HepG2 (cell line): Measurements from ENCODE around the gene IFI30. TPM values are rescaled to one million over a fixed set of nuclear protein-coding genes. Genes with fewer than 3 reads are reported as not detected.

ENCODE experiments used
- ARID3A ChIP-seq: IDR thresholded peaks from 2 replicates; pipeline ENCODE4 v1.6.1; 2012; ENCODE audit warnings: low read depth, low read length, improper control_type of control experiment
- ARID4A ChIP-seq: sonication (generic); formaldehyde crosslinking; IDR thresholded peaks from 2 replicates; pipeline ENCODE4 v1.5.0; 2020; ENCODE audit warnings: mild to moderate bottlenecking, missing genetic modification reagents, borderline replicate concordance
- ATF1 ChIP-seq: IDR thresholded peaks from 2 replicates; pipeline ENCODE4 v1.6.1; 2016; ENCODE audit warnings: mild to moderate bottlenecking, control low read depth
- ATM ChIP-seq: fragments of 450-650 bp; IDR thresholded peaks from 2 replicates; pipeline ENCODE4 v1.7.1; 2017; ENCODE audit warnings: mild to moderate bottlenecking, borderline replicate concordance
- CERS6 ChIP-seq: sonication (generic); formaldehyde crosslinking; IDR thresholded peaks from 2 replicates; pipeline ENCODE4 v1.5.0; 2020; ENCODE audit warnings: missing genetic modification reagents
- ETV5 ChIP-seq: IDR thresholded peaks from 2 replicates; pipeline ENCODE4 v1.6.1; 2018; ENCODE audit warnings: missing biosample characterization, missing genetic modification reagents, inconsistent platforms, borderline replicate concordance
- KLF12 ChIP-seq: sonication (generic); formaldehyde crosslinking; IDR thresholded peaks from 2 replicates; pipeline ENCODE4 v1.4.0; 2020; ENCODE audit warnings: missing genetic modification reagents, borderline replicate concordance
- RBM39 ChIP-seq: fragments of 200-400 bp; formaldehyde crosslinking; IDR thresholded peaks from one replicate; pipeline ENCODE4 v1.6.1; 2018; ENCODE audit warnings: antibody characterized with exemption, mild to moderate bottlenecking, low read depth, low read length; ENCODE audit not compliant: poor library complexity, severe bottlenecking
- RORA ChIP-seq: sonication (generic); formaldehyde crosslinking; IDR thresholded peaks from 2 replicates; pipeline ENCODE4 v1.5.0; 2020; ENCODE audit warnings: mild to moderate bottlenecking, missing genetic modification reagents, moderate library complexity
- SALL2 ChIP-seq: sonication (generic); formaldehyde crosslinking; IDR thresholded peaks from 2 replicates; pipeline ENCODE4 v1.8.1; 2023; ENCODE audit warnings: mild to moderate bottlenecking, missing genetic modification reagents, inconsistent platforms
- SMYD3 ChIP-seq: sonication (generic); formaldehyde crosslinking; IDR thresholded peaks from 2 replicates; pipeline ENCODE4 v1.8.1; 2023; ENCODE audit warnings: mild to moderate bottlenecking, missing genetic modification reagents
- SYNCRIP ChIP-seq: fragments of 200-400 bp; formaldehyde crosslinking; IDR thresholded peaks from 2 replicates; pipeline ENCODE4 v1.6.1; 2018; ENCODE audit warnings: mild to moderate bottlenecking, low read depth, low read length; ENCODE audit not compliant: insufficient read depth
- TEAD2 ChIP-seq: sonication (generic); formaldehyde crosslinking; IDR thresholded peaks from 2 replicates; pipeline ENCODE4 v1.9.0; 2021; ENCODE audit warnings: missing genetic modification reagents
- ZFP91 ChIP-seq: sonication (generic); formaldehyde crosslinking; IDR thresholded peaks from 2 replicates; pipeline ENCODE4 v1.9.0; 2022; ENCODE audit warnings: missing genetic modification reagents, mild to moderate bottlenecking, borderline replicate concordance
- ZFX ChIP-seq: sonication (generic); formaldehyde crosslinking; IDR thresholded peaks from 2 replicates; pipeline ENCODE4 v1.4.0; 2020; ENCODE audit warnings: mild to moderate bottlenecking, low read depth, missing genetic modification reagents, moderate library complexity
- ZNF512 ChIP-seq: sonication (generic); formaldehyde crosslinking; IDR thresholded peaks from 2 replicates; pipeline ENCODE4 v1.4.0; 2020; ENCODE audit warnings: mild to moderate bottlenecking, missing genetic modification reagents
- ZNF564 ChIP-seq: sonication (generic); formaldehyde crosslinking; IDR thresholded peaks from 2 replicates; pipeline ENCODE4 v1.8.1; 2023; ENCODE audit warnings: mild to moderate bottlenecking, missing genetic modification reagents
- ZNF607 ChIP-seq: sonication (generic); formaldehyde crosslinking; IDR thresholded peaks from 2 replicates; pipeline ENCODE4 v1.5.1; 2020; ENCODE audit warnings: missing genetic modification reagents, mild to moderate bottlenecking, borderline replicate concordance
- ZSCAN22 ChIP-seq: sonication (generic); formaldehyde crosslinking; IDR thresholded peaks from 2 replicates; pipeline ENCODE4 v1.4.0; 2020; ENCODE audit warnings: mild to moderate bottlenecking, missing genetic modification reagents
- polyA plus RNA-seq, 8 experiments: library from polyadenylated mRNA; depleted of rRNA in 3 of 8; stranded (reverse) in 7 of 8; unstranded in 1 of 8; fragments of >200 nt; fragmentation: Illumina TruSeq in 4 of 8; extraction: Trizol in 4 of 8; gene quantifications; 2 replicates each; pipeline versions ENCODE4 v1.2.1 to v1.2.3, GENCODE V29; 2011 to 2016; ENCODE audit warnings: low read depth in 4 of 8, missing spikeins in 1 of 8, mixed read lengths in 1 of 8; ENCODE audit not compliant: insufficient read depth in 1 of 8
- total RNA-seq, 5 experiments: library from RNA; depleted of rRNA; stranded (reverse); fragments of >200 nt; fragmentation: Illumina TruSeq; extraction: Trizol; gene quantifications; 2 replicates each; pipeline ENCODE4 v1.2.3, GENCODE V29; 2016; ENCODE audit warnings: low read depth in 1 of 5

IFI30 gene
- total and polyA plus RNA-seq, 2 of the 13 experiments (the other 11 are each of a cell fraction or from before 2014, with no cell fraction given), result 25.0 to 79.4 TPM

GRCh38 chr19:18223860-18224524 lies 50.4 kb downstream of the IFI30 start (continued):
- no peak for TF ChIP-seq KLF12 (CRISPR knock-in tag)
- no peak for TF ChIP-seq ARID3A
- no peak for TF ChIP-seq TEAD2 (CRISPR knock-in tag)
- TF ChIP-seq ATM, result no peak
- peak; percentile 55; the same call in 1 of the 2 replicates for TF ChIP-seq ARID4A (CRISPR knock-in tag)
- no peak for TF ChIP-seq ZNF512 (CRISPR knock-in tag)
- TF ChIP-seq SYNCRIP, result no peak
- TF ChIP-seq ATF1 (CRISPR knock-in tag), result no peak
- TF ChIP-seq RBM39, result peak; percentile 24
- no peak; the same call in 1 of the 2 replicates for TF ChIP-seq ZSCAN22 (CRISPR knock-in tag)
- no peak; the same call in 1 of the 2 replicates for TF ChIP-seq ZNF607 (CRISPR knock-in tag)
- peak; percentile 61; the same call in 1 of the 2 replicates for TF ChIP-seq ZFP91 (CRISPR knock-in tag)
- no peak for TF ChIP-seq ZNF564
- TF ChIP-seq RORA (CRISPR knock-in tag), result no peak
- no peak for TF ChIP-seq SALL2
- no peak for TF ChIP-seq CERS6 (CRISPR knock-in tag)
- no peak for TF ChIP-seq SMYD3 (CRISPR knock-in tag)
- TF ChIP-seq ETV5, result no peak; the same call in none of the 2 replicates
- TF ChIP-seq ZFX (CRISPR knock-in tag), result peak; percentile 47; the same call in 1 of the 2 replicates
